MCF 10A (cell line): ENCODE data around the gene FOXN3. TPM values are rescaled to one million over a fixed set of nuclear protein-coding genes. Genes with fewer than 3 reads are reported as not detected.
A peak's percentile ranks its signal among the peaks of the same experiment; 100 is the strongest.

ENCODE experiments used
- BruUV-seq: library from RNA; stranded (reverse); fragments of 400-500 nt; replicated peaks from 2 replicates; lab custom pipeline; 2021; lab: Mats Ljungman, UMichigan
- CTCF ChIA-PET: fragments of 300-600 bp; sonication (Branson Sonifier 250); formaldehyde crosslinking; extraction: SDS; loops from one replicate; lab custom pipeline; 2021; ENCODE audit warnings: antibody characterized with exemption, inconsistent platforms; lab: Yijun Ruan, JAX
- POLR2A ChIA-PET: fragments of 300-600, 350-650 bp; sonication (Branson Sonifier 250); formaldehyde crosslinking; extraction: SDS; loops from one replicate; lab custom pipeline; 2020; ENCODE audit warnings: antibody characterized with exemption, inconsistent platforms; lab: Yijun Ruan, JAX
- DNase-seq: peaks from one replicate; pipeline ENCODE4 v3.0.0-alpha.2; 2018; ENCODE audit not compliant: unreplicated experiment
- H3K27ac Mint-ChIP-seq: one replicate; pipeline ENCODE4 v1.8.0; 2022; ENCODE audit warnings: mild to moderate bottlenecking, low read depth, mixed read lengths; ENCODE audit not compliant: unreplicated experiment
- H3K27me3 Mint-ChIP-seq: one replicate; pipeline ENCODE4 v1.8.0; 2022; ENCODE audit warnings: mixed read lengths; ENCODE audit not compliant: insufficient read depth, unreplicated experiment
- H3K36me3 Mint-ChIP-seq: one replicate; pipeline ENCODE4 v1.8.0; 2022; ENCODE audit warnings: mild to moderate bottlenecking, moderate library complexity, mixed read lengths; ENCODE audit not compliant: insufficient read depth, unreplicated experiment
- H3K4me1 Mint-ChIP-seq: one replicate; pipeline ENCODE4 v1.8.0; 2022; ENCODE audit warnings: mixed read lengths; ENCODE audit not compliant: insufficient read depth, unreplicated experiment
- H3K4me3 Mint-ChIP-seq: one replicate; pipeline ENCODE4 v1.8.0; 2022; ENCODE audit warnings: mild to moderate bottlenecking, moderate library complexity, mixed read lengths; ENCODE audit not compliant: unreplicated experiment
- H3K9me3 Mint-ChIP-seq: one replicate; pipeline ENCODE4 v1.8.0; 2022; ENCODE audit warnings: mixed read lengths; ENCODE audit not compliant: unreplicated experiment
- intact Hi-C: fragments of 100-400 bp; cut with micrococcal nuclease; formaldehyde crosslinking; loops from 2 replicates; pipeline ENCODE4 v1.14.1; 2022
- total RNA-seq: library from RNA; stranded (reverse); gene quantifications from 2 replicates; pipeline ENCODE4 v1.2.3, GENCODE V29; 2022
- TF ChIP-seq, protein P1 (sequence below): fragments of 200-600 bp; IDR thresholded peaks from one replicate; pipeline ENCODE4 v1.8.0; 2022; ENCODE audit warnings: antibody characterized with exemption, mild to moderate bottlenecking; ENCODE audit not compliant: unreplicated experiment

Gene FOXN3
- total RNA-seq, 1 experiment from 2014 or later = 27.1 TPM

DNA sequence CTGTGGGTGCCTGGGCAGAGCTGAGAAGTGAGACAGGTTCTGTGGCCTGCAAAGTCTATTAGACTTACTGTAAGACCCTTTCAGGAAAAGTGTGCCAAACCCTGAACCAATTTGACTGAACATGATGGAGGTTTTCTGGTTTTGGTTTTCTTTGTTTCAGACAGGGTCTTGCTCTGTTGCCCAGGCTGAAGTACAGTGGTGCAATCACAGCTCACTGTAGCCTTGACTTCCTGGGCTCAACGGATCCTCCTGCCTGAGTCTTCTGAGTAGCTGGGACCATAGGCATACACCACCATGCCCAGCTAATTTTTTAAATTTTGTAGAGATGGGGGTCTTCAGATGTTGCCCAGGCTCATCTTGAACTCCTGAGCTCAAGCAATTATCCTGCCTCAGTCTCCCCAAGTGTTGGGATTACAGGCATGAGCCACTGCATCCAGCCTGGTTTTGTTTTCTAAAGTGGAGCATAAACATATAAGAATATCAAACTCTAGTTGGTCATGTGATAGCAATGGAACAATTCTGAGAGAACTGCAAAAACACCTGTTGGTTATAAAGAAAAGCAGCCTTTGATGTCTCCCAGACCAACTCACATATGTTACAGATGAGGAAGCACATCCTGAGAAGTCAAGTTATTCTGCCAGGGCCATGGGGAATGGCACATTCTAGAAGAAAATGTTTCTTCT, 166.9 kb downstream of the FOXN3 start:
- H3K4me3 Mint-ChIP-seq = no peak overlapping the region
- no peaks in the 10 kb centered on the region for H3K4me1 Mint-ChIP-seq
- no peaks in the 10 kb centered on the region for H3K27me3 Mint-ChIP-seq
- no TSS peak for BruUV-seq
- ChIA-PET CTCF (interaction anchor here (0.8 kb wide), 1 partner anchor 169 kb away, joined by 3 read pairs; no protein-coding TSS in a partner anchor), POLR2A (no interaction called here)
- intact Hi-C loops = no loop called here
- H3K36me3 Mint-ChIP-seq = no peaks in the 10 kb centered on the region
- no peaks in the 10 kb centered on the region for H3K9me3 Mint-ChIP-seq
- DNase-seq = no peak
- TF ChIP-seq, protein P1, sequence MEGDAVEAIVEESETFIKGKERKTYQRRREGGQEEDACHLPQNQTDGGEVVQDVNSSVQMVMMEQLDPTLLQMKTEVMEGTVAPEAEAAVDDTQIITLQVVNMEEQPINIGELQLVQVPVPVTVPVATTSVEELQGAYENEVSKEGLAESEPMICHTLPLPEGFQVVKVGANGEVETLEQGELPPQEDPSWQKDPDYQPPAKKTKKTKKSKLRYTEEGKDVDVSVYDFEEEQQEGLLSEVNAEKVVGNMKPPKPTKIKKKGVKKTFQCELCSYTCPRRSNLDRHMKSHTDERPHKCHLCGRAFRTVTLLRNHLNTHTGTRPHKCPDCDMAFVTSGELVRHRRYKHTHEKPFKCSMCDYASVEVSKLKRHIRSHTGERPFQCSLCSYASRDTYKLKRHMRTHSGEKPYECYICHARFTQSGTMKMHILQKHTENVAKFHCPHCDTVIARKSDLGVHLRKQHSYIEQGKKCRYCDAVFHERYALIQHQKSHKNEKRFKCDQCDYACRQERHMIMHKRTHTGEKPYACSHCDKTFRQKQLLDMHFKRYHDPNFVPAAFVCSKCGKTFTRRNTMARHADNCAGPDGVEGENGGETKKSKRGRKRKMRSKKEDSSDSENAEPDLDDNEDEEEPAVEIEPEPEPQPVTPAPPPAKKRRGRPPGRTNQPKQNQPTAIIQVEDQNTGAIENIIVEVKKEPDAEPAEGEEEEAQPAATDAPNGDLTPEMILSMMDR = no peak
- H3K27ac Mint-ChIP-seq = no peak overlapping the region

DNA sequence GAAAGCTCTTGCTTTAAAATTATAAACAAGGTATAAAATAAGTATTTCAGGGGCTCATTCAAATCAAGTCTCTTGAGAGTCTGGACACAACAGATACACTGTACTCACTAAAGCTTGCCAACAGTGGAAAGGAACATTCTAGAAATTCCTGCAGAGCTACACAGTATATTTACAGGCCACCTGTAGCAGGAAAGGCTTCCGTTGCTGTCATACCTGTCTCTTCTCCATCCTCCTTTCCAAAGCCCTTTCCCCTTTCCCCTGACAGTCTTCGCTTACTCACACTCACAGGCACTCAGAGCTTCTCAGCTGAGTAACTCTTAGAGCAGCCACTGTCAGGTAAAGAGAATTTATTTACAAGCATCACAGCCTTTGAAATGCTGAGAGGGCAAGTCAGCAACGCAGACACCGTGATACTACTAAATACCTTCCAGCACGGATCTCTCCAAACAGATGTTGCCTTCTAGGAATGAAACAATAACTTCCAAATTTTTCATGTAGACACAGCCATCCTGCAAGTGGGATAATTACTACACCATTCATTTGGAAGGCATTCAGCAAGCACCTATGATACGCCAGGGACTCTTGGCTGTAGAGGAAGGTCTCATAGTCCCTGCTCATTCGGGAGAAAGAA, 167.9 kb downstream of the FOXN3 start:
- CTCF ChIA-PET = interaction anchor here (0.8 kb wide), 1 partner anchor 168 kb away, joined by 3 read pairs; no protein-coding TSS in a partner anchor
- DNase-seq = peak; percentile 4
- no peaks in the 10 kb centered on the region for H3K27me3 Mint-ChIP-seq
- TF ChIP-seq, protein P1 = no peak
- intact Hi-C loops = no loop called here
- H3K9me3 Mint-ChIP-seq = no peaks in the 10 kb centered on the region
- POLR2A ChIA-PET = no interaction called here
- H3K4me1 Mint-ChIP-seq = no peaks in the 10 kb centered on the region
- no peaks in the 10 kb centered on the region for H3K36me3 Mint-ChIP-seq
- no peak overlapping the region for H3K27ac Mint-ChIP-seq
- H3K4me3 Mint-ChIP-seq = no peak overlapping the region
- no TSS peak for BruUV-seq

DNA sequence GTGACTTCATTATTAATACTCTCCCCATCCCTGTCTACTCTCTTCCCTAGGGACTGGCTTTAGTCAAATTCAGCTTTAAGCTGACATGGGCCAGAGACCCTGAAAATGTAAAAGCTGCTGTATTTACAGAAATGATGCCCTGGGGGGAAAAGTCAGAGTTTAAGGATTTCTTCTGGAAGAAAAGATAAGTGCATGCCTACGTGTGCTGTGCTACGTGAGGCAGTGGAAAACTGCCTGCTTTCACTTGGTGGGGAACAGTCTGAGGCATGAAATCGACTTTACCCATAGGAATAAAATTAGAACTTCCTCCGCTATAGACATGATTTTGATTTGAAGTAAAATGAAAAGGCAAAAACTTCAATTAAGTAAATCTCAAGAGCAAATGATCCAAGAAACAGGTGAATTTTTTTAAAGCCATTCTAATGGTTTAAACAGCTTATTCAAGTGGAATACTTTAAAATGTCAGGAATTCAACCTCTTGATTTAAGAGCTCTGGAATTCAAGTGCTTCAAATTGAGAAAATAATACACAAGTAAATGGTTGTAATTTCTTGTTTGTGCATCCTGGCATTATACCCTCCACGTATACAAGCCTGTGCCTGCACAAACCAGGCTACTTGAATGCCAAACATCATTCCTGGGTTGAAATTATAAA, 168.5 kb downstream of the FOXN3 start:
- H3K4me1 Mint-ChIP-seq = no peaks in the 10 kb centered on the region
- no peaks in the 10 kb centered on the region for H3K27me3 Mint-ChIP-seq
- ChIA-PET CTCF (no interaction called here), POLR2A (interaction anchor here (1.1 kb wide), 1 partner anchor 132 kb away, joined by 4 read pairs; no protein-coding TSS in a partner anchor)
- H3K27ac Mint-ChIP-seq = no peak overlapping the region
- no peaks in the 10 kb centered on the region for H3K36me3 Mint-ChIP-seq
- TF ChIP-seq, protein P1 = no peak
- DNase-seq = no peak
- no peak overlapping the region for H3K4me3 Mint-ChIP-seq
- intact Hi-C loops = no loop called here
- no TSS peak for BruUV-seq
- H3K9me3 Mint-ChIP-seq = no peaks in the 10 kb centered on the region
